ENCODE measurements around the gene ANXA2R. TPM values are rescaled to one million over a fixed set of nuclear protein-coding genes. Genes with fewer than 3 reads are reported as not detected.

The ANXA2R gene
- total RNA-seq, 1 donor from 2014 or later, result 0.26 TPM

- no peak for TF ChIP-seq CTCF (IDR thresholded peaks at IDR 0.05; ENCODE audit: insufficient read depth, low read length, severe bottlenecking)
- FAIRE-seq, result no peak
- no peaks in the 10 kb centered on the region for H3K27me3 ChIP-seq (ENCODE audit: control insufficient read depth, insufficient read depth, low read length)
- DNase-seq (ENCODE audit: low read depth), result no peak
- H3K4me3 ChIP-seq (ENCODE audit: low read depth, low read length), result no peak overlapping the region
- no peaks in the 10 kb centered on the region for H3K36me3 ChIP-seq (ENCODE audit: control insufficient read depth, insufficient read depth, low read length)
These were observed 19.0 kb downstream of the ANXA2R start for GRCh38 chr5:43021151-43021550.

GRCh38 chr5:43020399-43020746 is 19.7 kb downstream of the ANXA2R start:
- no peaks in the 10 kb centered on the region for H3K27me3 ChIP-seq (ENCODE audit: control insufficient read depth, insufficient read depth, low read length)
- no peak for DNase-seq (ENCODE audit: low read depth)
- peak overlapping the region; percentile 37 for H3K4me3 ChIP-seq (ENCODE audit: low read depth, low read length)

GRCh38 chr5:43019614-43020398 is 20.3 kb downstream of the ANXA2R start:
- FAIRE-seq (no peak), DNase-seq (ENCODE audit: low read depth) (peak; percentile 71)

More at GRCh38 chr5:43020399-43020746, 19.7 kb downstream of the ANXA2R start:
- no peak for TF ChIP-seq CTCF (IDR thresholded peaks at IDR 0.05; ENCODE audit: insufficient read depth, low read length, severe bottlenecking)
- no peaks in the 10 kb centered on the region for H3K36me3 ChIP-seq (ENCODE audit: control insufficient read depth, insufficient read depth, low read length)
- no peak for FAIRE-seq

DNA sequence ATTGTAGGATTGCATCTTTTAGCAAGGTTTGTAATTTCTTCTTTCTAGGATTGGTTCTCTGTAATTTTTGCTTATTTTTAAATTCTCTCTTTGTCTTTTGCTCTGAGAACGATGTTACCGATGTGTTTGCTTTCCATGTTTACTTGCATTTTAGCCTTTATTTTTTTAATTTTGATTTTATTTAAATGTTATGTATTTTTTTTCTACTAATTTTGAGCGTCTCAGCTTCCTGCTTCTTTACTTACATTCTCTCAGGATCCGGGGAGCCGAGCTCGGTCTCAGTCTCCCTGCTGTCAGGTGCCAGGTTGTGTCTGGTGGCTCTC is 20.9 kb downstream of the ANXA2R start:
- Histone ChIP-seq H3K4me3 (ENCODE audit: low read depth, low read length) (peak overlapping the region; percentile 37), H3K27me3 (ENCODE audit: control insufficient read depth, insufficient read depth, low read length) (no peaks in the 10 kb centered on the region), H3K36me3 (ENCODE audit: control insufficient read depth, insufficient read depth, low read length) (no peaks in the 10 kb centered on the region)
- DNase-seq (ENCODE audit: low read depth) (no peak), FAIRE-seq (no peak)
- TF ChIP-seq CTCF (IDR thresholded peaks at IDR 0.05; ENCODE audit: insufficient read depth, low read length, severe bottlenecking), result no peak

More at GRCh38 chr5:43019614-43020398, 20.3 kb downstream of the ANXA2R start:
- TF ChIP-seq CTCF (IDR thresholded peaks at IDR 0.05; ENCODE audit: insufficient read depth, low read length, severe bottlenecking), result peak; percentile 62
- H3K36me3 ChIP-seq (ENCODE audit: control insufficient read depth, insufficient read depth, low read length), result no peaks in the 10 kb centered on the region
- H3K27me3 ChIP-seq (ENCODE audit: control insufficient read depth, insufficient read depth, low read length), result no peaks in the 10 kb centered on the region
- H3K4me3 ChIP-seq (ENCODE audit: low read depth, low read length), result peak overlapping the region; percentile 37

DNA sequence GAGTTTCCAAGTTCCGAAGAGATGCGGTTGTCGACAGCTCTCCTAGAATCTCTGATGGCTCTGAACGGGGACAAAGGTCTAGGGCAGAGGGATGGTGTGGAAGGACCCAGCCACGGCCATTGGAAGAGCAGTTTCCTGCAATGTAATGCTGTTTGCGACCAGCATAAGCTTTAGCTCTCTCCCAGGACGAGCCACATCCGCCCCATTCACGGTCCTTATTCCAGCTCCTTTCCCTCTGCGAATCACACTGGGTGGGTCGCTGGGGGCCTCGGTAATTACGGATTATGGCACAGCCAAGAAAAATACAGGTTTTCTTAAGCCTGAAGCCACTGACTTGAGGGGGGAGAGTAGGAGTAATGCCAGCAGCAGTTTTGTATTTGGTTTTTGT is 22.7 kb downstream of the ANXA2R start:
- DNase-seq (ENCODE audit: low read depth) (no peak), FAIRE-seq (no peak)
- H3K36me3 ChIP-seq (ENCODE audit: control insufficient read depth, insufficient read depth, low read length), result no peaks in the 10 kb centered on the region
- H3K27me3 ChIP-seq (ENCODE audit: control insufficient read depth, insufficient read depth, low read length), result no peaks in the 10 kb centered on the region
- peak overlapping the region; percentile 51 for H3K4me3 ChIP-seq (ENCODE audit: low read depth, low read length)
- TF ChIP-seq CTCF (IDR thresholded peaks at IDR 0.05; ENCODE audit: insufficient read depth, low read length, severe bottlenecking), result no peak
